ENCODE measurements around the gene LGALS9.
"Not testable (repeated sequence)": the region's sequence is repeated elsewhere in the genome, so short reads cannot be mapped to it uniquely, and the experiment has no call there.

The LGALS9 gene

DNA sequence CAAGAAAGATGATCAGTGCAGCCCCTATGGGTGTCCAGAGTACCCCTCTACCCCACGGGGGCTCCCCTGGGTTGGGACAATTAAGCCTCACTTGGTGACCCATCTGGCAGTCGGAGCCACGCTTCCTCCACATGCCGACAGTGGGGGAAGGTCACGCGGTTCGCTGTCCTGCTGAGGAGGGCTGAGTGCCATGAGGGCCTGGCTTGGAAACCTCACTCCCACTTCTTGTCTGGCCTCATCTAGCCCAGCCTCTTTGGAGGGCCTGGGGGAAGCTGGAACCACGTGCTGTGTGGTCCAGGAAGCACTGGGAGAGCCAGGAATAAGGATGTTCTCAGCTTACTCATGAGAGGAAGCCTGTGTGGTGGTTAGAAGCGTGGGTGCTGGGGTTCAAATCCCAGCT, 1.8 kb downstream of the LGALS9 start:
- not testable (repeated sequence) for H2BK120ac ChIP-seq (ENCODE audit: low read depth, low read length); H4K8ac ChIP-seq (ENCODE audit: low read depth, low read length); H3K36me3 ChIP-seq (ENCODE audit: control insufficient read depth, insufficient read depth, low read length); DNase-seq; H3K4ac ChIP-seq (ENCODE audit: low read depth, low read length); H2AK5ac ChIP-seq (ENCODE audit: low read length); H3K4me1 ChIP-seq (ENCODE audit: control insufficient read depth, low read depth, low read length); H2BK15ac ChIP-seq (replicated peaks; ENCODE audit: low read depth); H4K5ac ChIP-seq (ENCODE audit: low read length); H3K23ac ChIP-seq (ENCODE audit: low read length); H3K56ac ChIP-seq (ENCODE audit: low read length); H3K4me3 ChIP-seq (ENCODE audit: low read length); H3K79me2 ChIP-seq (ENCODE audit: control insufficient read depth, insufficient read depth, low read length); H3K4me2 ChIP-seq (ENCODE audit: low read length); H2BK5ac ChIP-seq (ENCODE audit: low read length); H3K79me1 ChIP-seq (ENCODE audit: low read length); H3K27me3 ChIP-seq (ENCODE audit: insufficient read depth, low read length, poor library complexity); H3K9ac ChIP-seq (ENCODE audit: low read length); H3K18ac ChIP-seq (ENCODE audit: low read length); H3K27ac ChIP-seq (ENCODE audit: low read depth, low read length)
- WGBS (ENCODE audit: extremely low coverage, insufficient coverage, low lambda C conversion rate), result no CpG with 5 or more reads among the region's 9 CpGs

DNA sequence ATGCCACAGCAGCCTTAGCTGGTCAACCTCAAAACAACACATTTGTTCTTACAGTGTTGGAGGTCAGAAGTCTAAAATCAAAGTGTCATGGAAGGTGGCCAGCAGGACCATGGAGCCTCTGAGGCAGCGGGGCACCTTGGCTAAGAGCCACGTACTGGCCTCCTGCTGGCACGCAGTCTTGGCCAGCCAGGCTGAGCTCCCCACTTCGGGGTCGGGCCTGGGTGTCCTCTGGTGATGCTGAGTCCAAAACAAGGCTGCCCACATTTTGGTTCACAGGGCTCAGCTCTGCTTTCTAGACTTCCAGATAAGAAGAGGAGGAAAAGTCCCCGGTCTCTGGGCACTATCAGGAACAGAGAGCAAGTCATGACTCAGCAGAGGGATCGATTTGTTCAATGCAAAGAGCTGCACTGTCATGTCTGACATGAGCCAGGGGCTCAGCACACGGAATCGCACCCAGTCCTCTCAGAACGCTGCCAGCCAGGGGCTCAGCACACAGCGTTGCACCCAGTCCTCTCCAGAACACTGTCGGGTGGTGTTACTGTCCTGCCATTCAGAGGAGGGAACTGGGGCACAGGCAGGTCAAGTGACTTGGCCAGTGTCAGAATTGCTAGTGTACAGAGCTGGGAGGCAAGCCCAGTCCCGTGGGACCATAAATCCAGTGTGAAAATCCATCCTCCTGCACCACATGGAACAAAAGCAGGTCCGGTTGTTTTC, 2.5 kb downstream of the LGALS9 start:
- Histone ChIP-seq H2BK15ac (replicated peaks; ENCODE audit: low read depth) (no peak overlapping the region), H3K4me1 (ENCODE audit: control insufficient read depth, low read depth, low read length) (no peaks in the 10 kb centered on the region), H3K79me1 (ENCODE audit: low read length) (no peaks in the 10 kb centered on the region), H3K36me3 (ENCODE audit: control insufficient read depth, insufficient read depth, low read length) (no peaks in the 10 kb centered on the region), H3K56ac (ENCODE audit: low read length) (no peak overlapping the region), H3K18ac (ENCODE audit: low read length) (no peak overlapping the region), H2BK120ac (ENCODE audit: low read depth, low read length) (no peak overlapping the region), H3K27me3 (ENCODE audit: insufficient read depth, low read length, poor library complexity) (no peaks in the 10 kb centered on the region), H3K27ac (ENCODE audit: low read depth, low read length) (no peak overlapping the region), H3K4me3 (ENCODE audit: low read length) (no peak overlapping the region), H3K9ac (ENCODE audit: low read length) (no peak overlapping the region), H3K23ac (ENCODE audit: low read length) (no peak overlapping the region), H4K8ac (ENCODE audit: low read depth, low read length) (no peak overlapping the region), H4K5ac (ENCODE audit: low read length) (no peak overlapping the region), H3K4ac (ENCODE audit: low read depth, low read length) (no peak overlapping the region), H3K79me2 (ENCODE audit: control insufficient read depth, insufficient read depth, low read length) (no peaks in the 10 kb centered on the region), H2BK5ac (ENCODE audit: low read length) (no peak overlapping the region), H2AK5ac (ENCODE audit: low read length) (no peak overlapping the region), H3K4me2 (ENCODE audit: low read length) (no peak overlapping the region)
- no peak for DNase-seq
- no CpG with 5 or more reads among the region's 14 CpGs for whole genome bisulfite sequencing (ENCODE audit: extremely low coverage, insufficient coverage, low lambda C conversion rate)

DNA sequence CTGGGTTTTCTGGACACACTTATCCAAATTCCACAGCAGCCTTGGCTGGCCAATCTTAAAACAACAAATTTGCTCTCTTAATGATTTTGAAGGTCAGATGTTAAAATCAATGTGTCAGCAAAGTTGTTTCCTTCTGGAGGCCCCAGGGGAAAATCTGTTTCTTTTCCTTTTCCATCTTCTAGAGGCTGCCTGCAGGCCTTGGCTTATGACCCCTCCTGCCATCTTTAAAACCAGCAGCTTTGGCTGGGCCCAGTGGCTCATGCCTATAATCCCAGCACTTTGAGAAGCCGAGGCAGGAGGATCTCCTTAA, 3.0 kb downstream of the LGALS9 start:
- H3K79me2 ChIP-seq (ENCODE audit: control insufficient read depth, insufficient read depth, low read length), result no peaks in the 10 kb centered on the region
- no peaks in the 10 kb centered on the region for H3K27me3 ChIP-seq (ENCODE audit: insufficient read depth, low read length, poor library complexity)
- no CpG with 5 or more reads among the region's 1 CpG for WGBS (ENCODE audit: extremely low coverage, insufficient coverage, low lambda C conversion rate)
- no peak overlapping the region for H3K18ac ChIP-seq (ENCODE audit: low read length)
- H3K9ac ChIP-seq (ENCODE audit: low read length), result no peak overlapping the region
- no peak overlapping the region for H2BK120ac ChIP-seq (ENCODE audit: low read depth, low read length)
- no peaks in the 10 kb centered on the region for H3K4me1 ChIP-seq (ENCODE audit: control insufficient read depth, low read depth, low read length)
- H3K79me1 ChIP-seq (ENCODE audit: low read length), result no peaks in the 10 kb centered on the region
- H3K4me2 ChIP-seq (ENCODE audit: low read length), result no peak overlapping the region
- no peak overlapping the region for H4K5ac ChIP-seq (ENCODE audit: low read length)
- H4K8ac ChIP-seq (ENCODE audit: low read depth, low read length), result no peak overlapping the region
- H3K4ac ChIP-seq (ENCODE audit: low read depth, low read length), result no peak overlapping the region
- H3K4me3 ChIP-seq (ENCODE audit: low read length), result no peak overlapping the region
- H2BK15ac ChIP-seq (replicated peaks; ENCODE audit: low read depth), result no peak overlapping the region
- H2AK5ac ChIP-seq (ENCODE audit: low read length), result no peak overlapping the region
- no peak overlapping the region for H2BK5ac ChIP-seq (ENCODE audit: low read length)
- H3K27ac ChIP-seq (ENCODE audit: low read depth, low read length), result no peak overlapping the region
- H3K23ac ChIP-seq (ENCODE audit: low read length), result no peak overlapping the region
- no peak overlapping the region for H3K56ac ChIP-seq (ENCODE audit: low read length)
- H3K36me3 ChIP-seq (ENCODE audit: control insufficient read depth, insufficient read depth, low read length), result no peaks in the 10 kb centered on the region
- DNase-seq, result no peak

DNA sequence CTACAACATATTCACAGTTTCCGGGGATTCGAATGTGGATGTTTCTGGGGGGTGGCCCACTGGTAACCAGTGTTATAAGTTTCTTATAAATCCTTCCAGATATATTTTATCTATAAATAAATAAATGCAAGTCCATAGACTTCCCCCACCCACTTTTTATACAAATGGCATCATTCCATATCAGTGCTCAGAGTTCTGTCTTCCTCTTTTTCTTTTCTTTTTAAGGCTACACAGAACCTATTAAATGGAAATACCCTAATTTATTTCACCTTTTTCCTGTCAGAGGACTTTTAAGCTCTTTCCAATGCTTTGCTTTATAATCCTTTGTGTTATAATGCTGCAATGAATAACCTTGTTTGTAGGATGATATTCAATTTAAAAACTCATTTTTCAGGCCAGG, 3.8 kb downstream of the LGALS9 start:
- H3K4me3 ChIP-seq (ENCODE audit: low read length), result no peak overlapping the region
- no peak overlapping the region for H3K23ac ChIP-seq (ENCODE audit: low read length)
- H4K8ac ChIP-seq (ENCODE audit: low read depth, low read length), result no peak overlapping the region
- no CpG with 5 or more reads among the region's 2 CpGs for WGBS (ENCODE audit: extremely low coverage, insufficient coverage, low lambda C conversion rate)
- H3K36me3 ChIP-seq (ENCODE audit: control insufficient read depth, insufficient read depth, low read length), result no peaks in the 10 kb centered on the region
- no peak overlapping the region for H2BK120ac ChIP-seq (ENCODE audit: low read depth, low read length)
- H3K27me3 ChIP-seq (ENCODE audit: insufficient read depth, low read length, poor library complexity), result no peaks in the 10 kb centered on the region
- no peak overlapping the region for H4K5ac ChIP-seq (ENCODE audit: low read length)
- H2BK5ac ChIP-seq (ENCODE audit: low read length), result no peak overlapping the region
- no peak overlapping the region for H2AK5ac ChIP-seq (ENCODE audit: low read length)
- no peak overlapping the region for H3K4ac ChIP-seq (ENCODE audit: low read depth, low read length)
- no peaks in the 10 kb centered on the region for H3K79me2 ChIP-seq (ENCODE audit: control insufficient read depth, insufficient read depth, low read length)
- H3K27ac ChIP-seq (ENCODE audit: low read depth, low read length), result no peak overlapping the region
- no peaks in the 10 kb centered on the region for H3K79me1 ChIP-seq (ENCODE audit: low read length)
- H3K4me1 ChIP-seq (ENCODE audit: control insufficient read depth, low read depth, low read length), result no peaks in the 10 kb centered on the region
- H3K9ac ChIP-seq (ENCODE audit: low read length), result no peak overlapping the region
- H3K4me2 ChIP-seq (ENCODE audit: low read length), result no peak overlapping the region
- H3K18ac ChIP-seq (ENCODE audit: low read length), result no peak overlapping the region
- no peak for DNase-seq
- H2BK15ac ChIP-seq (replicated peaks; ENCODE audit: low read depth), result no peak overlapping the region
- no peak overlapping the region for H3K56ac ChIP-seq (ENCODE audit: low read length)

DNA sequence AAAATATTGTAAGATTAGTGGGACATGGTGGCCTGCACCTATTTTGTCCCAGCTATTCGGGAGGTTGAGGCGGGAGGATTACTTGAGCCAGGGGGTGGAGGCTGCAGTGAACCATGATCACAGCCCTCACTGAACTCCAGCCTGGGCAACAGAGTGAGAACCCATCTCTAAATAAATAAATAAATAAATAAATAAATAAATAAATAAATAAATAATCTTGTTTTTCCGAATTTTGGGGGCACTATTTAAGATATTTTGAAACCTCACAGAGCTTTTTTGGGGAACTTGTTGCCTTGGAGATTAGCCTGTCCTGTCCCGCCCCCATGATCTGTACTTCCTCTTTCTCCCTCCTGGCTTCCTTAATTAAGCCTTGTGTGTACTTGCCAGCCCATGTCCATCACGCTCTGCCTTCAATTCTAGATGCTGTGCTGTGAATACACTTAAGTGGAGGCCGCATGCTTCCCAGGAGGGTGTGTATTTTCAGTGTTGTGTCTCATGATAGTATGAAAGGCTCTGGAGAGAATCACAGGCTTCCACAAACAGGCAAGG, 4.4 kb downstream of the LGALS9 start:
- H4K8ac ChIP-seq (ENCODE audit: low read depth, low read length), result no peak overlapping the region

DNA sequence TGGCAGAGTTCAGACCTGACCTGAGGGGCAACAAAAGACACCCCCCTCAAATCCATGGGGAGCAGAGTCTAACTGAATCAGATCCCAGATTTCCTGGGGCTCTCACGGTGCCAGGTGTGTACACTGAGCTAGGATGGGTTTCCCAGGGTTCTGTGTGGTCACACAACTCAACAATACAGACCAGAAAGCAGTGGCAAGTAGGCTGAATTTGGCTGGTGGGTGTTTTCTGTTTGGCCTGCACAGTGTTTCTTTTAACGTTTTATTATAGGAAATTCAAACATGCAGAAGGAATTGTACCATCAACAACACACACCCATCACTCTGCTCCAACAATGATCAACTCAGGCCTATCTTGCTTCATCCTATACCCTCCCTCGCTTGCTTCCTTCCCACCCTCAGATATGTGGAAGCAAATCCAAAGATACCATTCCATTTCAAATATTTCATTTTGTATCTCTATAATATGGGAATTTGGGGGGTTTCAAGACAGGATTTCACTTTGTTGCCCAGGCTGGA, 5.1 kb downstream of the LGALS9 start:
- not testable (repeated sequence) for H3K79me2 ChIP-seq (ENCODE audit: control insufficient read depth, insufficient read depth, low read length); H3K4ac ChIP-seq (ENCODE audit: low read depth, low read length); H2BK120ac ChIP-seq (ENCODE audit: low read depth, low read length); H3K56ac ChIP-seq (ENCODE audit: low read length); H3K23ac ChIP-seq (ENCODE audit: low read length); H3K4me3 ChIP-seq (ENCODE audit: low read length); DNase-seq; H2BK15ac ChIP-seq (replicated peaks; ENCODE audit: low read depth); H3K36me3 ChIP-seq (ENCODE audit: control insufficient read depth, insufficient read depth, low read length); H4K5ac ChIP-seq (ENCODE audit: low read length); H3K27me3 ChIP-seq (ENCODE audit: insufficient read depth, low read length, poor library complexity); H3K79me1 ChIP-seq (ENCODE audit: low read length); H3K9ac ChIP-seq (ENCODE audit: low read length); H3K18ac ChIP-seq (ENCODE audit: low read length); H3K4me1 ChIP-seq (ENCODE audit: control insufficient read depth, low read depth, low read length); H2BK5ac ChIP-seq (ENCODE audit: low read length); H4K8ac ChIP-seq (ENCODE audit: low read depth, low read length); H2AK5ac ChIP-seq (ENCODE audit: low read length); H3K4me2 ChIP-seq (ENCODE audit: low read length); H3K27ac ChIP-seq (ENCODE audit: low read depth, low read length)
- WGBS (ENCODE audit: extremely low coverage, insufficient coverage, low lambda C conversion rate), result no CpG with 5 or more reads among the region's 3 CpGs

More for the DNA sequence above, 4.4 kb downstream of the LGALS9 start:
- H4K5ac ChIP-seq (ENCODE audit: low read length), result no peak overlapping the region
- H3K18ac ChIP-seq (ENCODE audit: low read length), result no peak overlapping the region
- no peak overlapping the region for H3K27ac ChIP-seq (ENCODE audit: low read depth, low read length)
- no peak overlapping the region for H3K9ac ChIP-seq (ENCODE audit: low read length)
- H3K79me2 ChIP-seq (ENCODE audit: control insufficient read depth, insufficient read depth, low read length), result no peaks in the 10 kb centered on the region
- no CpG with 5 or more reads among the region's 6 CpGs for WGBS (ENCODE audit: extremely low coverage, insufficient coverage, low lambda C conversion rate)
- H2AK5ac ChIP-seq (ENCODE audit: low read length), result no peak overlapping the region
- H2BK15ac ChIP-seq (replicated peaks; ENCODE audit: low read depth), result no peak overlapping the region
- H3K79me1 ChIP-seq (ENCODE audit: low read length), result no peaks in the 10 kb centered on the region
- H3K4me2 ChIP-seq (ENCODE audit: low read length), result no peak overlapping the region
- no peaks in the 10 kb centered on the region for H3K36me3 ChIP-seq (ENCODE audit: control insufficient read depth, insufficient read depth, low read length)
- no peak overlapping the region for H2BK5ac ChIP-seq (ENCODE audit: low read length)
- H3K23ac ChIP-seq (ENCODE audit: low read length), result no peak overlapping the region
- no peak overlapping the region for H2BK120ac ChIP-seq (ENCODE audit: low read depth, low read length)
- DNase-seq, result no peak
- no peak overlapping the region for H3K56ac ChIP-seq (ENCODE audit: low read length)
- no peaks in the 10 kb centered on the region for H3K4me1 ChIP-seq (ENCODE audit: control insufficient read depth, low read depth, low read length)
- no peak overlapping the region for H3K4ac ChIP-seq (ENCODE audit: low read depth, low read length)
- H3K4me3 ChIP-seq (ENCODE audit: low read length), result no peak overlapping the region
- H3K27me3 ChIP-seq (ENCODE audit: insufficient read depth, low read length, poor library complexity), result no peaks in the 10 kb centered on the region

Data from mesendoderm (in vitro differentiated cells).